Sigmoid colon (tissue), 7 donors: Measurements from ENCODE around the gene RIT2. TPM values are rescaled to one million over a fixed set of nuclear protein-coding genes. Genes with fewer than 3 reads are reported as not detected.

ENCODE experiments used
- DNase-seq: peaks from one replicate; pipeline ENCODE4 v3.0.0-alpha.2; 2019
- H3K27ac ChIP-seq, 4 donors: fragments of 200-600 bp; sonication (generic); one replicate each; pipeline ENCODE4 v1.5.1; 2016 to 2019; ENCODE audit warnings: mild to moderate bottlenecking in 1 of 4
- H3K27me3 ChIP-seq, 3 donors: fragments of 200-600 bp; sonication (generic); one replicate each; pipeline ENCODE4 v1.5.1; 2019; ENCODE audit warnings: mild to moderate bottlenecking in 1 of 3
- H3K36me3 ChIP-seq, 4 donors: fragments of 200-600 bp; sonication (generic); one replicate each; pipeline ENCODE4 v1.5.1; 2016 to 2019
- H3K4me1 ChIP-seq, 4 donors: fragments of 200-600 bp; sonication (generic); one replicate each; pipeline ENCODE4 v1.5.1; 2017 to 2019
- H3K4me3 ChIP-seq, 4 donors: fragments of 200-600 bp; sonication (generic); one replicate each; pipeline ENCODE4 v1.5.1; 2017 to 2019; ENCODE audit warnings: mild to moderate bottlenecking in 2 of 4, moderate library complexity in 1 of 4
- H3K9me3 ChIP-seq, 4 donors: fragments of 200-600 bp in 3 of 4; sonication (generic) in 3 of 4; one replicate each; pipeline versions ENCODE4 v1.5.1 to v1.6.1; 2013 to 2019
- EP300 ChIP-seq, 4 donors: sonication (generic); formaldehyde crosslinking; IDR thresholded peaks; one replicate each; pipeline ENCODE4 v1.6.1; 2017; ENCODE audit warnings: antibody characterized with exemption in 4 of 4
- POLR2A ChIP-seq, 2 donors: fragments of 450-650 bp; IDR thresholded peaks; one replicate each; pipeline ENCODE4 v1.6.1; 2016; ENCODE audit warnings: antibody characterized with exemption in 2 of 2, mild to moderate bottlenecking in 2 of 2, moderate library complexity in 2 of 2
- POLR2AphosphoS5 ChIP-seq, 4 donors: sonication (generic); formaldehyde crosslinking; IDR thresholded peaks; one replicate each; pipeline ENCODE4 v1.6.1; 2017; ENCODE audit warnings: antibody characterized with exemption in 4 of 4
- WGBS, 2 donors: extraction: QIAGEN DNeasy Blood & Tissue Kit; methylation state at CpG; one replicate each; pipeline ENCODE4 v1.1.7; 2013; 5-methylcytosine and 5-hydroxymethylcytosine counted together
- intact Hi-C: fragments of 100-400 bp; cut with DNase I; formaldehyde crosslinking; loops from one replicate; pipeline ENCODE4 v1.15.1; 2023
- polyA plus RNA-seq, 3 donors: library from polyadenylated mRNA; stranded (reverse); fragments of 200-250 nt; gene quantifications; one replicate each; pipeline ENCODE4 v1.2.3, GENCODE V29; 2013
- total RNA-seq, 4 donors: library from RNA; depleted of rRNA; stranded (reverse); fragments of >200 nt; gene quantifications; one replicate each; pipeline ENCODE4 v1.1.0, GENCODE V29; 2016
- TF ChIP-seq, protein P1 (sequence below), 4 experiments: fragments of 450-650 bp in 3 of 4; fragments of 200-600 bp in 1 of 4; IDR thresholded peaks; one replicate each; pipeline ENCODE4 v1.5.1; 2016 to 2019; ENCODE audit warnings: antibody characterized with exemption in 4 of 4, mild to moderate bottlenecking in 3 of 4, moderate library complexity in 2 of 4
- donor health status: healthy with polysubstance abuse.
- donor health status: Bipolar disorder and iron deficiency.
- donor health status: healthy.

Gene RIT2
- total and polyA plus RNA-seq, 7 donors = 0.17 to 1.8 TPM; not detected in 5

GRCh38 chr18:42860011-42860410 is 255.5 kb downstream of the RIT2 start:
- no peaks in the 10 kb centered on the region for H3K9me3 ChIP-seq
- H3K36me3 ChIP-seq = no peaks in the 10 kb centered on the region
- no peak overlapping the region for H3K27ac ChIP-seq
- intact Hi-C loops = no loop called here
- no peaks in the 10 kb centered on the region for H3K27me3 ChIP-seq
- no peak for TF ChIP-seq EP300 (IDR thresholded peaks at IDR 0.05)
- TF ChIP-seq, protein P1, sequence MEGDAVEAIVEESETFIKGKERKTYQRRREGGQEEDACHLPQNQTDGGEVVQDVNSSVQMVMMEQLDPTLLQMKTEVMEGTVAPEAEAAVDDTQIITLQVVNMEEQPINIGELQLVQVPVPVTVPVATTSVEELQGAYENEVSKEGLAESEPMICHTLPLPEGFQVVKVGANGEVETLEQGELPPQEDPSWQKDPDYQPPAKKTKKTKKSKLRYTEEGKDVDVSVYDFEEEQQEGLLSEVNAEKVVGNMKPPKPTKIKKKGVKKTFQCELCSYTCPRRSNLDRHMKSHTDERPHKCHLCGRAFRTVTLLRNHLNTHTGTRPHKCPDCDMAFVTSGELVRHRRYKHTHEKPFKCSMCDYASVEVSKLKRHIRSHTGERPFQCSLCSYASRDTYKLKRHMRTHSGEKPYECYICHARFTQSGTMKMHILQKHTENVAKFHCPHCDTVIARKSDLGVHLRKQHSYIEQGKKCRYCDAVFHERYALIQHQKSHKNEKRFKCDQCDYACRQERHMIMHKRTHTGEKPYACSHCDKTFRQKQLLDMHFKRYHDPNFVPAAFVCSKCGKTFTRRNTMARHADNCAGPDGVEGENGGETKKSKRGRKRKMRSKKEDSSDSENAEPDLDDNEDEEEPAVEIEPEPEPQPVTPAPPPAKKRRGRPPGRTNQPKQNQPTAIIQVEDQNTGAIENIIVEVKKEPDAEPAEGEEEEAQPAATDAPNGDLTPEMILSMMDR (IDR thresholded peaks at IDR 0.05) = no peak
- no peak for TF ChIP-seq POLR2AphosphoS5 (IDR thresholded peaks at IDR 0.05)
- no peak for TF ChIP-seq POLR2A (IDR thresholded peaks at IDR 0.05)
- DNase-seq = no peak
- no peaks in the 10 kb centered on the region for H3K4me1 ChIP-seq
- no peak overlapping the region for H3K4me3 ChIP-seq

- TF ChIP-seq POLR2AphosphoS5 (IDR thresholded peaks at IDR 0.05) (no peak), POLR2A (IDR thresholded peaks at IDR 0.05) (no peak), EP300 (IDR thresholded peaks at IDR 0.05) (no peak)
- TF ChIP-seq, protein P1 (IDR thresholded peaks at IDR 0.05) = no peak
- DNase-seq = no peak
- Histone ChIP-seq H3K4me3 (no peak overlapping the region), H3K36me3 (no peaks in the 10 kb centered on the region), H3K27me3 (no peaks in the 10 kb centered on the region), H3K4me1 (no peaks in the 10 kb centered on the region), H3K9me3 (no peaks in the 10 kb centered on the region), H3K27ac (no peak overlapping the region)
- intact Hi-C loops = no loop called here
- WGBS, 2 donors = 27 to 66% methylated on average over 2 of the region's 2 CpGs
Observed at GRCh38 chr18:42854558-42854957, 260.9 kb downstream of the RIT2 start.

DNA sequence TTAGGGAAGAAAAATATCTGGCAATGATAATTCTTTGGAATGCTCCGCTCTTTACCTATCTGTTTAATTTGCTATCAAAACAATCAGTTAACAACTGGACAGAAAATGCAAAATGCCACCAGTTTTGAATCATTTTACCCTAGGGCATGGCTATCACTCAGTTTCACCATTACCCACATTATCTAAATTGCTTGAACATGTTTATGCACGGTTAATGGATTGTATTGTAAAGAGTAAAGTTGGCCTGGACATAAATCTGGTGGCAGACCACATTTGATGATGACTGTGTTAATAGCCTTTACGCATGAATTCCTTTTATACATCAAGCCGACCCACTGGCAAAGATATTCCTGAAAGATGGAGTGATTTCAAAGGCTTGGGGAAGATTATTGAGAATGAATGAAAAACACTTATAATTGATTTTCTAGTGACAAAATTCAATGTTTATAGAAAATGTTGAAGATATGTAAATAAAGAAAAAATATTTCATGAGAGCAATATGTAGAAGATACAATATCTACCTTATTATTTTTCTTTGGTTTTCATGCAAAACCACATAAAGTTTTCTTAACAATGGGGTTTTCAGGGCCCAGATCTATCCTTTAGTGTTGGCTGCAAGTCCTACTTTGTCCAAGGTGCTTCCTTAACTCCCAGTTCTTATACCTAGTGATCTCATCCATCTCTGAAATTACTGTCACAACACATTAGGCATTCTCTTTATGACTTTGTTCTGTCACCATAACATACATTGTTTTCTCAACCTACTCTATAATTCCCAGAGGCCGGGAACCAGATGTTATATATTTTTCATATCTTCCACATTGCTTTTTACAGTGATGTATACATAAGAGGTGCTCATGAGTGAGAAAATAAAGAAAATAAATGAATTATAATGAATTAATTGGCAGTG is 265.1 kb downstream of the RIT2 start:
- no peaks in the 10 kb centered on the region for H3K36me3 ChIP-seq
- no peaks in the 10 kb centered on the region for H3K4me1 ChIP-seq
- H3K27ac ChIP-seq = no peak overlapping the region
- H3K27me3 ChIP-seq = no peaks in the 10 kb centered on the region
- intact Hi-C loops = no loop called here
- no peak overlapping the region for H3K4me3 ChIP-seq
- no peak for TF ChIP-seq POLR2AphosphoS5 (IDR thresholded peaks at IDR 0.05)
- TF ChIP-seq EP300 (IDR thresholded peaks at IDR 0.05) = no peak
- TF ChIP-seq, protein P1 (IDR thresholded peaks at IDR 0.05) = no peak
- no peaks in the 10 kb centered on the region for H3K9me3 ChIP-seq
- 78% methylated on average over 5 of the region's 5 CpGs for WGBS, 2 donors
- DNase-seq = no peak

DNA sequence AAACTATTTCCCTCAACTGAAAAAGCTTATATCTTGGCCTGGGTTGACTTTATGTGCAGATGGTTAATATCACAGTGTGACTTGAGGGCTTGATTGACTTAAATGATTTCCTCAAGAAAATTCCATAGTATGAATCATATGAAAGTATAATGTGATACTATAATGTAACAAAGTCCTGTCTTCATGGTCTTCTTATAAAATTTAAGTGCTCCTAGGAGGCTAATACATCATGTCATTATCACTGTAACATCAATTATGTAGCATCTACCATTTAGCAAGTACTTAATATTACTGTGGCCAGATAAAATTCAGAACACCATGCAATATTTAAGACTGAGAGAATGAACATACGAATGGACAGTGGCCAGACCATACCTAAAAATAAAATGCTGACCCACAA is 276.1 kb downstream of the RIT2 start:
- 44 to 79% methylated on average over 1 of the region's 1 CpG for WGBS, 2 donors
- Histone ChIP-seq H3K9me3 (no peaks in the 10 kb centered on the region), H3K36me3 (no peaks in the 10 kb centered on the region), H3K4me1 (no peaks in the 10 kb centered on the region), H3K27me3 (no peaks in the 10 kb centered on the region), H3K4me3 (no peak overlapping the region), H3K27ac (no peak overlapping the region)
- intact Hi-C loops = no loop called here
- TF ChIP-seq EP300 (IDR thresholded peaks at IDR 0.05) (no peak), POLR2AphosphoS5 (IDR thresholded peaks at IDR 0.05) (no peak), POLR2A (IDR thresholded peaks at IDR 0.05) (no peak)
- TF ChIP-seq, protein P1 (IDR thresholded peaks at IDR 0.05) = no peak
- DNase-seq = no peak
